HCT116 (cell line): Measurements from ENCODE around the gene RTN4. TPM values are rescaled to one million over a fixed set of nuclear protein-coding genes. Genes with fewer than 3 reads are reported as not detected.

Source experiments
- ATAC-seq: fragments of 200-7000 bp; cut with Tn5 transposase; 2 replicates; pipeline ENCODE4 v1.9.1; 2020; ENCODE audit warnings: mild to moderate bottlenecking, moderate library complexity
- BruUV-seq: library from RNA; stranded (reverse); fragments of 400-500 nt; replicated peaks from 2 replicates; lab custom pipeline; 2021; lab: Mats Ljungman, UMichigan
- CTCF ChIA-PET: fragments of 300-600 bp; sonication (Branson Sonifier 250); formaldehyde crosslinking; loops from one replicate; lab custom pipeline; 2021; ENCODE audit warnings: antibody characterized with exemption; lab: Charles Lee
- POLR2A ChIA-PET: fragments of 300-600, 350-600 bp; sonication (Branson Sonifier 250); formaldehyde crosslinking; loops from one replicate; lab custom pipeline; 2021; ENCODE audit warnings: antibody characterized with exemption; lab: Charles Lee
- RAD21 ChIA-PET, 2 experiments: fragments of 300-600 bp; sonication (Branson Sonifier 250); formaldehyde crosslinking; loops; one replicate each; lab custom pipeline; 2023; ENCODE audit warnings: low total read pairs in 2 of 2; ENCODE audit not compliant: uncharacterized antibody in 2 of 2, unreplicated experiment in 2 of 2, low non-redundant PET in 1 of 2; lab: Charles Lee
- DNase-seq: peaks from one replicate; pipeline ENCODE4 v3.0.0-alpha.2; 2010; ENCODE audit warnings: low read depth, low spot score
- H2AFZ ChIP-seq: fragments of 200-600 bp; shearing (Covaris generic), sonication (generic); 2 replicates; pipeline ENCODE4 v1.6.1; 2017; ENCODE audit warnings: low read depth, mixed run types, mixed read lengths, antibody characterized with exemption, low read length; ENCODE audit not compliant: poor library complexity, severe bottlenecking
- H3K27ac ChIP-seq: 2 replicates; pipeline ENCODE4 v1.5.1; 2012; ENCODE audit warnings: low read depth, low read length
- H3K27me3 ChIP-seq: fragments of 200-600 bp; sonication (generic); 2 replicates; pipeline ENCODE4 v1.6.1; 2016; ENCODE audit warnings: mixed run types, low read length, mixed read lengths; ENCODE audit not compliant: insufficient read depth
- H3K36me3 ChIP-seq, 2 experiments: fragments of 200-500 bp in 1 of 2; fragments of 200-600 bp in 1 of 2; sonication (Bioruptor generic) in 1 of 2; sonication (generic) in 1 of 2; 2 replicates each; pipeline versions ENCODE4 v1.5.1 to v1.6.1; 2014 to 2016; ENCODE audit warnings: low read length in 2 of 2, inconsistent platforms in 1 of 2, mixed read lengths in 1 of 2, mixed run types in 1 of 2; ENCODE audit not compliant: insufficient read depth in 2 of 2, control insufficient read depth in 1 of 2
- H3K4me1 ChIP-seq, 2 experiments: fragments of 200-600 bp in 1 of 2; sonication (generic) in 1 of 2; 2 replicates each; pipeline versions ENCODE4 v1.5.1 to v1.6.1; 2012 to 2017; ENCODE audit warnings: low read length in 2 of 2, inconsistent platforms in 1 of 2, mild to moderate bottlenecking in 1 of 2, mixed read lengths in 1 of 2, mixed run types in 1 of 2, moderate library complexity in 1 of 2; ENCODE audit not compliant: insufficient read depth in 2 of 2, control insufficient read depth in 1 of 2
- H3K4me2 ChIP-seq: fragments of 200-600 bp; sonication (generic); 2 replicates; pipeline ENCODE4 v1.6.1; 2017; ENCODE audit warnings: mixed run types, low read length, mixed read lengths
- H3K4me3 ChIP-seq, 2 experiments: fragments of 200-600 bp in 1 of 2; sonication (generic) in 1 of 2; replicated peaks in 1 of 2; 2 replicates each; pipeline ENCODE4 v1.5.1; 2011 to 2016; ENCODE audit warnings: low read length in 2 of 2, control low read depth in 1 of 2, low read depth in 1 of 2, mild to moderate bottlenecking in 1 of 2, mixed read lengths in 1 of 2, mixed run types in 1 of 2
- H3K79me2 ChIP-seq: fragments of 200-600 bp; sonication (generic); 2 replicates; pipeline ENCODE4 v1.6.1; 2017; ENCODE audit warnings: mild to moderate bottlenecking, mixed run types, low read length, moderate library complexity, mixed read lengths; ENCODE audit not compliant: insufficient read depth
- H3K9ac ChIP-seq: fragments of 200-600 bp; sonication (generic); 2 replicates; pipeline ENCODE4 v1.6.1; 2016; ENCODE audit warnings: low read length, mixed read lengths
- H3K9me2 ChIP-seq: fragments of 200-600 bp; sonication (generic), shearing (Covaris generic); 2 replicates; pipeline ENCODE4 v1.6.1; 2017; ENCODE audit warnings: mixed run types, mild to moderate bottlenecking, moderate library complexity; ENCODE audit not compliant: insufficient read depth
- H3K9me3 ChIP-seq, 2 experiments: fragments of 200-500 bp in 1 of 2; fragments of 200-600 bp in 1 of 2; sonication (Bioruptor generic) in 1 of 2; sonication (generic) in 1 of 2; 2 replicates each; pipeline ENCODE4 v1.6.1; 2014 to 2017; ENCODE audit warnings: low read length in 2 of 2, mixed read lengths in 2 of 2, inconsistent platforms in 1 of 2, low read depth in 1 of 2, mild to moderate bottlenecking in 1 of 2, mixed run types in 1 of 2, moderate library complexity in 1 of 2; ENCODE audit not compliant: control insufficient read depth in 1 of 2, insufficient read depth in 1 of 2
- H4K20me1 ChIP-seq: fragments of 200-600 bp; sonication (generic), shearing (Covaris generic); 2 replicates; pipeline ENCODE4 v1.6.1; 2017; ENCODE audit warnings: mixed run types, mild to moderate bottlenecking, moderate library complexity; ENCODE audit not compliant: insufficient read depth
- CBX3 ChIP-seq: IDR thresholded peaks from 2 replicates; pipeline ENCODE4 v1.6.1; 2012; ENCODE audit warnings: low read depth
- CEBPB ChIP-seq: IDR thresholded peaks from 2 replicates; pipeline ENCODE4 v1.6.1; 2012; ENCODE audit warnings: low read depth
- EGR1 ChIP-seq: IDR thresholded peaks from 2 replicates; pipeline ENCODE4 v1.6.1; 2012; ENCODE audit warnings: low read depth
- ELF1 ChIP-seq: IDR thresholded peaks from 2 replicates; pipeline ENCODE4 v1.6.1; 2012; ENCODE audit warnings: low read depth, borderline replicate concordance
- FOSL1 ChIP-seq: IDR thresholded peaks from 2 replicates; pipeline ENCODE4 v1.6.1; 2012; ENCODE audit warnings: low read depth
- POLR2A ChIP-seq: IDR thresholded peaks from 2 replicates; pipeline ENCODE4 v1.7.0; 2011; ENCODE audit warnings: borderline replicate concordance; ENCODE audit not compliant: insufficient read depth, insufficient read length; ENCODE audit errors: extremely low read depth
- POLR2AphosphoS5 ChIP-seq: IDR thresholded peaks from 2 replicates; pipeline ENCODE4 v1.6.1; 2011; ENCODE audit warnings: mild to moderate bottlenecking, low read depth, low read length, moderate library complexity
- SIN3A ChIP-seq: IDR thresholded peaks from 2 replicates; pipeline ENCODE4 v1.6.1; 2012; ENCODE audit warnings: low read depth
- SRF ChIP-seq: IDR thresholded peaks from 2 replicates; pipeline ENCODE4 v1.6.1; 2012; ENCODE audit warnings: low read depth
- TCF7L2 ChIP-seq: IDR thresholded peaks from 2 replicates; pipeline ENCODE4 v1.7.0; 2011; ENCODE audit warnings: borderline replicate concordance, inconsistent platforms; ENCODE audit not compliant: insufficient read depth, insufficient read length; ENCODE audit errors: extremely low read depth
- YY1 ChIP-seq: IDR thresholded peaks from 2 replicates; pipeline ENCODE4 v1.6.1; 2011; ENCODE audit warnings: low read length, low read depth, moderate library complexity, mild to moderate bottlenecking; ENCODE audit not compliant: insufficient replicate concordance; ENCODE audit errors: extremely low read depth
- ZFX ChIP-seq: fragments of 450-650 bp; IDR thresholded peaks from 2 replicates; pipeline ENCODE4 v1.6.1; 2017
- ZNF274 ChIP-seq: fragments of 200-500 bp; sonication (Bioruptor generic); IDR thresholded peaks from 2 replicates; pipeline ENCODE4 v1.6.1; 2014; ENCODE audit warnings: mild to moderate bottlenecking, low read depth, low read length, inconsistent platforms
- intact Hi-C: fragments of 100-400 bp; cut with micrococcal nuclease; formaldehyde crosslinking; loops from 2 replicates; pipeline ENCODE4 v1.10.0; 2022
- total RNA-seq: library from RNA; stranded (reverse); gene quantifications from one replicate; pipeline ENCODE4 v1.2.1, GENCODE V29; 2021; ENCODE audit not compliant: unreplicated experiment
- TF ChIP-seq, protein P1 (sequence below): IDR thresholded peaks from 2 replicates; pipeline ENCODE4 v1.6.1; 2012
- TF ChIP-seq, protein P2 (sequence below): IDR thresholded peaks from 2 replicates; pipeline ENCODE4 v1.6.1; 2012
- TF ChIP-seq, protein P3 (sequence below), 3 experiments: fragments of 200-600 bp in 1 of 3; sonication (generic) in 1 of 3; IDR thresholded peaks in 2 of 3; conservative IDR thresholded peaks in 1 of 3; 2 replicates each; pipeline ENCODE4 v1.5.1; 2012 to 2017; ENCODE audit warnings: low read depth in 2 of 3, low read length in 2 of 3, antibody characterized with exemption in 1 of 3, borderline replicate concordance in 1 of 3, control low read depth in 1 of 3, mild to moderate bottlenecking in 1 of 3, mixed read lengths in 1 of 3, mixed run types in 1 of 3, moderate library complexity in 1 of 3; ENCODE audit not compliant: insufficient read depth in 1 of 3

The RTN4 gene
- total RNA-seq, 1 experiment from 2014 or later, result 221 TPM

DNA sequence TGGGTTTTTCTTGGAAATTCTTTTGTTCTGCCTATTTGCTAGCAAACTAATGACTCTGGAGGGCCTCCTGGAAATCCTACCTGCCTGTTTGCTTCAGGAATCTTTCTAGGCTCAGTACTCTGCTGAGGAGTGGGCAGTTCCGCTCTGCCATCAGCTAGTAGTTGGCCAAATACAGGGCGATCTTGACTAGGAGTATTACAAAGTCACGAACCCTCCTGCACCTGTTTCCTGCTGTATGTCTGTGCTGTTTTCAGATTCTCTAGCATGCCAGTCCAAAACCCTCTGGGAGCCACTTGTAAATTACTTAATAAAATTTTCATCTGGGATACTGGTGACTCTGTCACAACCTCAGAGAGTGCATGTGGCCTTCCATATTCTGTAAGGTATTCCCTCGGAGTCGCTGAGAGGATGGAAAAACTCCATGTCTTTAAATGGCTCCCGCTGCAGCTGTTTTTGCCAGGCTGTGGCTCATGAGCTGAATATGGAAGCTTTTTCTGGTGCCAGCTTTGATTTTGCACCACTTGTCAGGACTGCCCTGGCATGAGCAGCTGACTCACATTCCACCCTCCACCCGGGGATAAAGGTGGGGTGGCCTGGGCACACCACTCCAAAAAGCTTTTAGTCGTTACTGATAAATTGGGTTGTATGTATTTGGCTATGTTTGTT is 123.0 kb downstream of the RTN4 start:
- H3K4me3 ChIP-seq, result no peak overlapping the region
- H3K9me3 ChIP-seq, result no peaks in the 10 kb centered on the region
- H3K4me2 ChIP-seq, result no peak overlapping the region
- ChIA-PET RAD21 (no interaction called here), CTCF (no interaction called here), POLR2A (no interaction called here)
- H4K20me1 ChIP-seq, result no peaks in the 10 kb centered on the region
- no peak overlapping the region for H3K9ac ChIP-seq
- no peaks in the 10 kb centered on the region for H3K36me3 ChIP-seq
- H3K9me2 ChIP-seq, result no peaks in the 10 kb centered on the region
- H2AFZ ChIP-seq, result no peak overlapping the region
- no peak for ATAC-seq
- BruUV-seq, result no TSS peak
- DNase-seq, result no peak
- H3K79me2 ChIP-seq, result no peaks in the 10 kb centered on the region
- H3K27me3 ChIP-seq, result no peaks in the 10 kb centered on the region
- no peaks in the 10 kb centered on the region for H3K4me1 ChIP-seq
- intact Hi-C loops, result no loop called here
- TF ChIP-seq, protein P1, sequence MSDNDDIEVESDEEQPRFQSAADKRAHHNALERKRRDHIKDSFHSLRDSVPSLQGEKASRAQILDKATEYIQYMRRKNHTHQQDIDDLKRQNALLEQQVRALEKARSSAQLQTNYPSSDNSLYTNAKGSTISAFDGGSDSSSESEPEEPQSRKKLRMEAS, result no peak
- TF ChIP-seq YY1 (no peak), SIN3A (no peak)
- TF ChIP-seq, protein P2, sequence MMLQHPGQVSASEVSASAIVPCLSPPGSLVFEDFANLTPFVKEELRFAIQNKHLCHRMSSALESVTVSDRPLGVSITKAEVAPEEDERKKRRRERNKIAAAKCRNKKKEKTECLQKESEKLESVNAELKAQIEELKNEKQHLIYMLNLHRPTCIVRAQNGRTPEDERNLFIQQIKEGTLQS, result no peak
- no peak overlapping the region for H3K27ac ChIP-seq

DNA sequence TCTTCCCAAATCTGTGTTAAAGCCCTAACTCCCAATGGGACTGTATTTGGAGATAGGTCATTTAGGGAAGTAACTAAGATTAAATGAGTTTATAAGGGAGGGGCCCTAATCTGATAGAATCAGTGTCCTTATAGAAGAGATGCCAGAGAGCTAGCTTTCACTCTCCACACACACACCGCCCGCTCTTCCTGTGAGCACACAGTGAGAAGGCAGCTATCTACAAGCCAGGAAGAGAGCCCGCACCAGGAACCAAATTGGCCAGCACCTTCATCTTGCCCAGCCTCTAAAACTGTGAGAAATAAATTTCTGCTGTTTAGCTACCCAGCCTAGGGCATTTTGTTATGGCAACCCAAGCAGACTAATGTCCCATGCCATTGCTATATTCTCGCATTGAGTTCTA is 125.2 kb downstream of the RTN4 start:
- H3K36me3 ChIP-seq, result no peaks in the 10 kb centered on the region
- DNase-seq, result no peak
- H3K9me3 ChIP-seq, result peaks cover 5 to 6% of the 10 kb centered on the region in 2 experiments; a peak in 1 of 4 replicates
- intact Hi-C loops, result no loop called here
- no peak overlapping the region for H2AFZ ChIP-seq
- no peaks in the 10 kb centered on the region for H3K79me2 ChIP-seq
- POLR2A ChIA-PET, result no interaction called here
- H3K27me3 ChIP-seq, result no peaks in the 10 kb centered on the region
- no peaks in the 10 kb centered on the region for H4K20me1 ChIP-seq
- no peak overlapping the region for H3K4me2 ChIP-seq
- H3K27ac ChIP-seq, result no peak overlapping the region
- RAD21 ChIA-PET, result no interaction called here
- H3K9me2 ChIP-seq, result no peaks in the 10 kb centered on the region
- H3K4me3 ChIP-seq, result no peak overlapping the region
- CTCF ChIA-PET, result no interaction called here
- H3K4me1 ChIP-seq, result no peaks in the 10 kb centered on the region
- no peak for ATAC-seq
- BruUV-seq, result no TSS peak
- H3K9ac ChIP-seq, result no peak overlapping the region
- TF ChIP-seq POLR2A, result no peak
- TF ChIP-seq, protein P2, result no peak
- no peak for TF ChIP-seq CEBPB
- no peak for TF ChIP-seq CBX3
- TF ChIP-seq SRF, result no peak
- TF ChIP-seq ELF1, result no peak
- no peak for TF ChIP-seq FOSL1
- TF ChIP-seq ZNF274, result no peak
- TF ChIP-seq ZFX, result no peak
- TF ChIP-seq POLR2AphosphoS5, result no peak
- TF ChIP-seq, protein P3, sequence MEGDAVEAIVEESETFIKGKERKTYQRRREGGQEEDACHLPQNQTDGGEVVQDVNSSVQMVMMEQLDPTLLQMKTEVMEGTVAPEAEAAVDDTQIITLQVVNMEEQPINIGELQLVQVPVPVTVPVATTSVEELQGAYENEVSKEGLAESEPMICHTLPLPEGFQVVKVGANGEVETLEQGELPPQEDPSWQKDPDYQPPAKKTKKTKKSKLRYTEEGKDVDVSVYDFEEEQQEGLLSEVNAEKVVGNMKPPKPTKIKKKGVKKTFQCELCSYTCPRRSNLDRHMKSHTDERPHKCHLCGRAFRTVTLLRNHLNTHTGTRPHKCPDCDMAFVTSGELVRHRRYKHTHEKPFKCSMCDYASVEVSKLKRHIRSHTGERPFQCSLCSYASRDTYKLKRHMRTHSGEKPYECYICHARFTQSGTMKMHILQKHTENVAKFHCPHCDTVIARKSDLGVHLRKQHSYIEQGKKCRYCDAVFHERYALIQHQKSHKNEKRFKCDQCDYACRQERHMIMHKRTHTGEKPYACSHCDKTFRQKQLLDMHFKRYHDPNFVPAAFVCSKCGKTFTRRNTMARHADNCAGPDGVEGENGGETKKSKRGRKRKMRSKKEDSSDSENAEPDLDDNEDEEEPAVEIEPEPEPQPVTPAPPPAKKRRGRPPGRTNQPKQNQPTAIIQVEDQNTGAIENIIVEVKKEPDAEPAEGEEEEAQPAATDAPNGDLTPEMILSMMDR (IDR thresholded peaks at IDR 0.05 in 2 of 3, conservative IDR thresholded peaks at IDR 0.05 in 1 of 3; ENCODE audit: borderline replicate concordance in 1 of 3, insufficient read depth in 1 of 3, low read depth in 2 of 3, low read length in 2 of 3), result no peak
- TF ChIP-seq, protein P1, result no peak
- TF ChIP-seq EGR1, result no peak
- TF ChIP-seq SIN3A, result no peak
- no peak for TF ChIP-seq TCF7L2
